RPMI8226 (cell line): Measurements from ENCODE around the gene IFT81.
"Not testable (repeated sequence)": the region's sequence is repeated elsewhere in the genome, so short reads cannot be mapped to it uniquely, and the experiment has no call there.

ENCODE experiments used
- DNase-seq: peaks from one replicate; pipeline ENCODE4 v3.0.0-alpha.2; 2015

IFT81 gene

GRCh38 chr12:110108309-110109036 is 15.7 kb upstream of the IFT81 start:
- DNase-seq, result no peak

DNA sequence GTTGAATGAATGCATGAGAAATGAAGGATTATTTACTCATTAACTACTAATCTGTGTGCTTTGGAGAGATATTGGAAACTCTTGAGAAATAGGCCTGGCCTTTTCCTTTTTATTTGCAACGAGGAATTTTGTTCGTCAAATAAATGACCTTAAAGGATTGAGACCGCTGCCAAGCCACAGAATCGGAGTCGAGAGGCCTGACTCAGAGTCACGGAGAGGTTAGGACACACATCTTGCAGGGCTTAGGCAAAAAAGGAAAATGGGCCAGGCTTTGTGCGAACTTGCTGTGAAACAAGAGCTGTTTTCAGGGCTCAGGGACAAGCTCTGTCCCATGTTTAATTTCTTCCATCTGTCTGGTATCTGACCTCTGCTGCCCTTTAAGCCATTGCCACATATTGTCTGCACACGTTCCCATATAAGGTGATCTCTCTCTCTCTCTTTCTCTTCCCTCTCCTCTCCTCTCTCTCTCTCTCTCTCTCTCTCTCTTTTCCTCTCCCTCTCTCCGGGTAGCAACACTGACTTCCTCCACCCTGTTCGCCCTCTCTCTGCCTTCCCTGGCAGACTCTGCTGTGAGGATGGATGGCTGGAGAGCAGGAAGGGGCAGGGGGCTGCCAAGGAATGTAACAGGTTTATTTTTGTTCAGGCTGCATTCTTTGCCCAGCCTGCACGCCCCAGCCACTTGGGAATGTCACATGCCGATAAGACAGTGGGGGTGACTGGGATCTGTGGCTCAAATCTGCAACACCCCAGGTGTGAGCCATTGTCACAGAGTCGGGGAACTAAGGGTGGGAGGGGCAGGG is 14.9 kb upstream of the IFT81 start:
- DNase-seq, result no peak

GRCh38 chr12:110109837-110110535 is 14.2 kb upstream of the IFT81 start:
- no peak for DNase-seq

GRCh38 chr12:110111476-110112334 is 12.5 kb upstream of the IFT81 start:
- DNase-seq, result no peak

DNA sequence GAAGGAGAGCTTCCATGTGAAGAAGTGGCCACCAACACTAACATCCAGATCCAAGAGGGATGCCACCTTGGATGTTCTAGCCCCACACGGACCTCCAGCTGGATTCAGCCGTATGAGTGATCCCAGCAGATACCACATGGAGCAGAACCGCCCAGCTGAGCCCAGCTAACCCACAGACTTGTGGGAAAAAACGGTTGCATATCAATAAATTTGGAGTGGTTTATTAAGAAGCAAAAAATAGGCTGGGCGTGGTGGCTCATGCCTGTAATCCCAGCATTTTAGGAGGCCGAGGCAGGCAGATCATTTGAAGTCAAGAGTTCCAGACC is 11.9 kb upstream of the IFT81 start:
- DNase-seq, result no peak

GRCh38 chr12:110114528-110114937 is 9.6 kb upstream of the IFT81 start:
- no peak for DNase-seq

DNA sequence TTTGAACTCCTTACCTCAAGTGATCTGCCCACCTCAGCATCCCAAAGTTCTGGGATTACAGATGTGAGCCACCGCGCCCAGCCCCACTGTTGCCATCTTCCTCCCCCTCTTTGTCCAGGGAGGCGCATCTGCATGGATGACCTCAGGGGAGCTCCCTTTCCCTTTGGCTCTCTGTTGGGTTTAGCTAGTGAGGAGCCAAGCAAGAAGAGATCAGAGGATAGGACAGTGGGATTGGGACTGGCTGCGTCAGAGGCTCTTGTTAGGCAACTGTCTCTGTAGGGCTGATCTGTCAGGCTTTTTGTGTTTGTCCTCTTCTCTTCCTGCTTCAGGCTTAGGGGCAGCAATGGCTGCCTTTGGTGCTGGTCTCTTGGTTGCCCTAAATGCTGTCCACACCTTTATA is 8.5 kb upstream of the IFT81 start:
- DNase-seq, result no peak

DNA sequence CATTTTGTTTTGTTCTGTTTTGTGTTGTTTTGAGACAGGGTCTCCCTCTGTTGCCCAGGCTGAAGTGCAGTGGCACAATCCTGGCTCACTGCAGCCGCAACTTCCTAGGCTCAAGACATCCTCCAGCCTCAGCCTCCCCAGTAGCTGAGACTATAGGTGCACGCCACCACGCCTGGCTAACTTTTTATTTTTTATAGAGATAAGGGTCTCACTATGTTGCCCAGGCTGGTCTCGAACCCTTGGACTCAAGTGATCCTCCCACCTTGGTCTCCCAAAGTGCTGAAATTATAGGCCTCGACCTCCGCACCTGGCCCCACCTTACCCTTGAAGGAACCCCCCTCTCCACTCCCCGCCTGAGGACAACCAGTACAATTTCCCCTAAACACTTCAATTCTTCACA is 7.5 kb upstream of the IFT81 start:
- DNase-seq, result no peak

GRCh38 chr12:110117210-110117609 is 6.9 kb upstream of the IFT81 start:
- DNase-seq, result not testable (repeated sequence)

- no peak for DNase-seq
Measured at GRCh38 chr12:110117956-110118685, 6.0 kb upstream of the IFT81 start.

- no peak for DNase-seq
Measured at GRCh38 chr12:110122929-110123328, 1.2 kb upstream of the IFT81 start.

DNA sequence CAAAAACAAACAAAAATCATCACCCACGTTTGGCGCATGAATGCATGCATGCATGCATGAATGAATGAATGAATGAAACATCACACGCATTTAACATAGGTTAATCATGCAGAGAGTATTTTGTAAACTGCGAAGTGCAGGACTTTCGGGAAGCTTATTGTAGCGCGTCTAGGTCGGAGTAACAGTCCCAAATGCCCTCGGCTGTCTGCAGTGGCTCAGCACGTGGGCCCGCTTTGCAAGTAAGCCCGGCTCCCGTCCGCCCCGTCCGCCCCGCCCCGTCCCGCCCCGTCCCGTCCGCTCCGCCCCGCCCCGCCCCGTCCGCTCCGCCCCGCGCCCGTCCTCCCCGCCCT is 263 bp upstream of the IFT81 start:
- no peak for DNase-seq

DNA sequence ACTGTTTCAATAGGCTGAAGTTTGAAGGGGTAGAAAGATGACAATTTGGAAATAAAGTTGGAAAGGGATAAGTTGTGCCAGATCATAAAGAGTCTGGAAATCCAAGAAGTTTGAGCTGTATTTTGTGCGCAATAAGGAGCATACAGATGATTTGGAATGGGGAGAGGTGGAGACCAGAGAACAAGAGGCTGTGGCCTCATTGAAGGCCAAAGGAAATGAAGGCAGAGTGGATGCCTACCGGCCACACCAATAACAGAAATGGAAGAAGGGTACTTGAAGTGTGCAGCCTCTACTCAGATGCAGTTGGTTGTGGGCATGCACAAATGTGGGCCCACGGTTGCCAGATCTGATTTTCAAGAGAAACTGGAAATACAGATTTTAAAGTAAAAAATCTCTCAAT is 2.4 kb downstream of the IFT81 start:
- DNase-seq, result no peak

- DNase-seq, result no peak
Measured at GRCh38 chr12:110134691-110135411, 10.7 kb downstream of the IFT81 start.

- DNase-seq, result no peak
Measured at GRCh38 chr12:110135806-110136205, 11.6 kb downstream of the IFT81 start.

- no peak for DNase-seq
Measured at GRCh38 chr12:110137786-110138185, 13.6 kb downstream of the IFT81 start.

DNA sequence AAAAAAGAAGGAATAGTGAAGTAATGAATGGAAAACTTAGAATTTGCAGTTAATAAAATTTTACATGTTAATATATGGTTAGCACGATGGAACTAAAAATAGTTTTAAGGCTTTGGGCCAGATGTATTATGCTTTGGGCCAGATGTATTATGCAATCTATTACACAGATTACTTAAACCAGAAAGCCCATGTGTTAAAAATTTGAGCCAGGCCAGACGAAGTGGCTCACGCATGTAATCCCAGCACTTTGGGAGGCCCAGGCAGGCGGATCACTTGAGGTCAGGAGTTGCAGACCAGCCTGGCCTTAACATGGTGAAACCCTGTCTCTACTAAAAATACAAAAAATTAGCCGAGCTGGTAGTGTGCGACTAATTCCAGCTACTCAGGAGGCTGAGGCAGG is 17.2 kb downstream of the IFT81 start:
- no peak for DNase-seq

DNA sequence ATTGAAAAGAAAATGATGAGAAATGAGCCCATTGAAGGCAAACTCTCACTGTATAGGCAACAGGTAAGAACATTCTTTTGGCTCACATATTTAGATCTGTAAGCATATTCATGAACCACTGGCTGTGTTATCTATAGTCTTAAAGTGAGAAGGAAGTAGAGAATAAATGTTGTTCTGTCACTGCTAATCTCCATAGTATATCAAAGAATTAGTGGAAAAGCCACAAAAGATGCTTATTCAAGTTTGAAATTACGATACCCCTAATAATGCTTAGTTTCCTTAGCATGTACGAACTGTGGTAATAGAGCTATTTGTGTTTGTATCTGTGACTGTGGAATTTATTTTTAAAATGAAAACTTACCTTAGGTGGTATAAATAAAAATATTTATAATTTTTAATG is 22.8 kb downstream of the IFT81 start:
- DNase-seq, result no peak

- peak; percentile 4 for DNase-seq
Measured at GRCh38 chr12:110149086-110149660, 25.0 kb downstream of the IFT81 start.

- DNase-seq, result no peak
Measured at GRCh38 chr12:110156766-110157165, 32.6 kb downstream of the IFT81 start.

- DNase-seq, result no peak
Measured at GRCh38 chr12:110157539-110157938, 33.4 kb downstream of the IFT81 start.
